Neural cell (in vitro differentiated cells): ENCODE data around the gene SELP.

Source experiments
- CTCF ChIP-seq: fragments of 450-650 bp; IDR thresholded peaks from 2 replicates; pipeline ENCODE4 v1.5.1; 2014; ENCODE audit warnings: antibody characterized with exemption, mild to moderate bottlenecking, moderate library complexity; ENCODE audit not compliant: poor library complexity, severe bottlenecking
- EP300 ChIP-seq: fragments of 450-650 bp; conservative IDR thresholded peaks from 2 replicates; pipeline ENCODE4 v1.6.1; 2014; ENCODE audit warnings: antibody characterized with exemption, mild to moderate bottlenecking, moderate library complexity; ENCODE audit not compliant: poor library complexity, severe bottlenecking
- EZH2 ChIP-seq: fragments of 200-600, 300-800 bp; shearing (Covaris generic), sonication (generic); IDR thresholded peaks from 2 replicates; pipeline ENCODE4 v1.6.1; 2014; ENCODE audit warnings: antibody characterized with exemption, low read length, borderline replicate concordance, mild to moderate bottlenecking; ENCODE audit not compliant: insufficient read depth, poor library complexity, severe bottlenecking
- POLR2AphosphoS5 ChIP-seq: IDR thresholded peaks from 2 replicates; pipeline ENCODE4 v1.6.1; 2012
- RAD21 ChIP-seq: fragments of 450-650 bp; conservative IDR thresholded peaks from 2 replicates; pipeline ENCODE4 v1.6.1; 2014; ENCODE audit warnings: antibody characterized with exemption, mild to moderate bottlenecking, moderate library complexity
- REST ChIP-seq: IDR thresholded peaks from 2 replicates; pipeline ENCODE4 v1.6.1; 2012; ENCODE audit warnings: borderline replicate concordance
- SMC3 ChIP-seq: fragments of 450-650 bp; conservative IDR thresholded peaks from 2 replicates; pipeline ENCODE4 v1.6.1; 2014; ENCODE audit warnings: antibody characterized with exemption, mild to moderate bottlenecking, moderate library complexity; ENCODE audit not compliant: poor library complexity

- TF ChIP-seq POLR2AphosphoS5 (no peak), RAD21 (no peak), EP300 (no peak), EZH2 (no peak), CTCF (no peak), SMC3 (no peak), REST (no peak)
These were observed 46.1 kb upstream of the SELP start for GRCh38 chr1:169676001-169676400.
